Measurements from ENCODE around the gene TRIM34. TPM values are rescaled to one million over a fixed set of nuclear protein-coding genes. Genes with fewer than 3 reads are reported as not detected.
"Not testable (repeated sequence)": the region's sequence is repeated elsewhere in the genome, so short reads cannot be mapped to it uniquely, and the experiment has no call there.

TRIM34 gene
- total RNA-seq, 1 donor from 2014 or later: 10.7 TPM

DNA sequence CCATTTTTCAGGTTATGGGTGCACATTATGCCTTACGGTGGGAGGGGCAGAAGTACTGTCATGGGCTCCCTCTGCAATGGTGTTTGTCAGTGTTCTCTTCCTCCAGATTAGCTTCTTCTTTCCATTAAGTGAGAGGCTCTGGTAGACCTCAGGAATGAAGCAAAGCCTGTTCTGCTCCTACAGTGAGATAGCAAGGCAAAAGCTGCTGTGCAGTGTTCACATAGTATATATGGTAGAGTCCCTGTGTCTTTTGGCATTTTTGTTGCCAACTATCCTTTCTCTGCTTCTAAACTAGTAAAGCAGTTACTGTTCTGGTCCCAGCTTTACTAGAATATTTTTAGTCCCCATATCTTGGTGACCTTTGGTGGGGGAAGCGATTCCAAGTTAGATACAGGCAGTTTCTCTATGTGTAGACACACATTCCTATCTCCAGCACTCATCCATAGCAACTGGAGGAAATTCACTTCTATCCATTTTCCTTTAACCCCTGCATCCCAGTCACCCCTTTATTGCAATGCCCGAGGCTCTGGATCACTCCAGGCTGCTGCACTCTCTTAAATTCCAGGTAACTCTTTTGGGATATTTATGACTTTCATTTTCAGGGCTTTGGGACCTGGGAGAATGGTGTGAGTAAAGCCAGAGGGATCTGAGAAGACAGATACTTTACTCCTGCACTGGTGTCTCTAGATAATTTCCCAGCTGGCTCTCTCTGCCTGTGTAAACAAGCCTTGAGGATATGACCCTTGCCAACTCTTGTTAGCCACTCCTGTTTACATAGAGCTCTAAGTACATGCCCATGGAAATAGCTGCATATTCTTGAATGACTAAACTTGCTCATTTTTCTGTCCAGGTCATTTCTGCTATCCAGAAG is 3.9 kb upstream of the TRIM34 start:
- DNase-seq (ENCODE audit: low read depth): peak; percentile 90

DNA sequence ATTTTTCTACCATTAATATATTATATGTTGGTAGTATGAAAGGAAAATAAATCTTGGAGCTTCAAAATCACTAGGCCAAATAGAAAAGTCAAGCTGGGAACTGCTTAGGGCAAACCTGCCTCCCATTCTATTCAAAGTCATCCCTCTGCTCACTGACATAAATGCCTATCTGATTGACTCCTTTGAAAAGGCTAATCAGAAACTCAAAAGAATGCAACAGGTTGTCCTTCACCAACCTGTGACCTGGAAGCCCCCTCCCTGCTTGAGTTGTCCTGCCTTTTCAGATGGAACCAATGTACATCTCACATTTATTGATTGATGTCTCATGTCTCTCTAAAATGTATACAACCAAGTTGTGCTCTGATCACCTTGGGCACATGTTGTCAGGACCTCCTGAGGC is 3.2 kb upstream of the TRIM34 start:
- no peak for DNase-seq (ENCODE audit: low read depth)

DNA sequence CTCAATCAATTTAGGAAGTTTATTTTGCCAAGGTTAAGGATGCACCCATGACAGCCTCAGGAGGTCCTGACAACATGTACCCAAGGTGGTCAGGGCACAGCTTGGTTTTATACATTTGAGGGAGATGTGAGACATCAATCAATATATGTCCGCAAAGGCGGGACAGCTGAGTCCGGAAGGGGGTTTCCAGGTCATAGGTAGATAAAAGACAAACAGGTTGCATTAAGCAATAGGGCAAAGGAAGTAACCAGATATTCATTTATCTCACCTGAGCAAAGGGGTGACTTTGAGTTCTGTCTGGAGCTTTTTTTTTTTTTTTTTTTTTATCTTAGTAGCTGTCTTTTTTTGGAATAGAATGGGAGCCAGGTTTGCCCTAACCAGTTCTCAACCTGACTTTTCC is 2.0 kb upstream of the TRIM34 start:
- no peak for DNase-seq (ENCODE audit: low read depth)

DNA sequence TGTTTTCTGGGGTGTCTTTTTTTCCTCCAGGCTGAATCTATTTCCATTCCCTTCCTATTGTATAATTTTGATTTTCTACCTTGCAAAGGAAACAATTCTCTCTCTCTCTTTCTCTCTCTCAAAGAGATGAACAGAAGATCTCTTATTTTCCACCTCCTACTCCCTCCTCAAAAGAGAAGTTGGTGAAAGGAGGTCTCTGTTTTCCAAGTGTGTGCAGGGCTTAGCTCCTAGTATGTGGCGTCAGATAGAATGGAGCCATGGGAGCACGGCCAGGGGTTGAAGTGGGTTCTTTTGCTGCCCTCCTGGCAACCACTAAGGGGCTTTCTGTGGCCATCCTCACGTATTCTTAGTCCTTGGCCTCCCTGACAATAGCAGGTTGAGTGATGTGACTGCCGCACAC is 480 bp downstream of the TRIM34 start:
- no peak for DNase-seq (ENCODE audit: low read depth)

DNA sequence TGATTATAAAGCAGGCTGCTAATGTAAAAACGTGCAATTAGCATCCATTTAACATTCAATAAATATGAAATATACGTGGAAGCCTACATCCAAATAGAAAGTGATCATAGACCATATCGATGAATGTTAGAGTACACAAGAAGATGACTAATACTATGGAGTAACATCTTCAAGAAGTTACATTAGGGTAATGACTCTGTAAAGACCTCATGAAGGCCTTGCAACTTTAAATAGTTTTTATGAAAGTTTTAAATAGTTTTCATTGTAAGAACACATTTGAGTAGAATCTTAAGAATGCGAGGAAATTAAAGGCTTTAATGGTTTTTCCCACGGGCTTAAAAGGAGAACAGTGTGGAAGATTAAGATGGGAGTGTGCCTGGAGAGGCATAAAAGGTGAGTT is 1.4 kb downstream of the TRIM34 start:
- peak; percentile 52 for DNase-seq (ENCODE audit: low read depth)

DNA sequence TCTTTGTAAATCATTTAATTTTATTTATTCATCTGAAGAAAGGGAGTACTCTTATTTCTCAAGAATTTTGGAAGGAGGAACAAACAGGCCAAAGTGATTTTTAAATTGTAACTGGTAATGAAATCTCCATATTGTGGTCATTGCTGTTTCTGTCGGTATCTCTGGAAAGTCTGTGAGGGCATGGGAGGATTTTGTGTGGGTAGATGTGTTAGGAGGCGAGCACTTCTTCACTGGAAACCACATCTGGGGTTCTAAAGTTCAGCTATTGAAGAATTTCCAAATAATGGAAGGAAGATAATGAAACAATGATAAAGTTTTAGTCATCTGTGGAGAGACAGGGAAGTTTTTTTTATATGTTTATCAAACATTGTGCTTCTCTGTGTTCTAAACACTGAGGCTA is 6.6 kb downstream of the TRIM34 start:
- DNase-seq (ENCODE audit: low read depth): no peak

DNA sequence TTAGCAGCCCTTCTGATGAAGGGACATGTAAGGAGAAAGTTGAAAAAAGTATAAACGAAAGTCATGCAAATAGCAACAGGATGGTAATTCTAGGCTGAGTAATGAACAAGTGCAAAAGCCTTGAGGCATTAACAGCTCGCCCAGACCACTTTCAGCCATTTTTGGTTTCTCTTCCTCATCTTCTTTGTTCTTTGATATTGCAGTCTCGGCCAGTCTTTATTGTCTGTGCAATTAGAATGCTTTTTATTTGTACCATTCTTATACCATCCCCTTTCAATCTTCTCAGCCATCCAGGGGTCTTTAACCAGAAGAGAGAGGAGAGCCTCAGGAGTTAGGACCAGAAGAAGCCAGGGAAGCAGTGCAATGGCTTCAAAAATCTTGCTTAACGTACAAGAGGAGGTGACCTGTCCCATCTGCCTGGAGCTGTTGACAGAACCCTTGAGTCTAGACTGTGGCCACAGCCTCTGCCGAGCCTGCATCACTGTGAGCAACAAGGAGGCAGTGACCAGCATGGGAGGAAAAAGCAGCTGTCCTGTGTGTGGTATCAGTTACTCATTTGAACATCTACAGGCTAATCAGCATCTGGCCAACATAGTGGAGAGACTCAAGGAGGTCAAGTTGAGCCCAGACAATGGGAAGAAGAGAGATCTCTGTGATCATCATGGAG is 7.3 kb downstream of the TRIM34 start:
- no peak for DNase-seq (ENCODE audit: low read depth)

DNA sequence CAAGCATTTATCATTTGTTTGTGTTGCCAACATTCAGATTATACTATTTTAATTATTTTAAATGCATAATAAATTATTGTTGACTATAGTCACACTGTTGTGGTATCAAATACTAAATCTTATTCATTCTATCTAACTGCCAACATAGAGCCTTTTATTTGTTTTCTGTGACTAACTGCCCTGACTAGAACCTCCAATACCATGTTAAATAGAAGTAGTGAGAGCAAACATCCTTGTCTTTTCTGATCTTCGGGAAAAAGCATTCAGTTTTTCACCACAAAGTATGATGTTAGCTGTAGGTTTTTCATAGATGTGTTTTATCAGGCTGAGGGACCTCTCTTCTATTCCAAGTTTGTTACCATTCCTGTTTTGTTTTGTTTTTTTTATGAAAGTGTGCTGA is 15.2 kb downstream of the TRIM34 start:
- DNase-seq (ENCODE audit: low read depth): no peak

DNA sequence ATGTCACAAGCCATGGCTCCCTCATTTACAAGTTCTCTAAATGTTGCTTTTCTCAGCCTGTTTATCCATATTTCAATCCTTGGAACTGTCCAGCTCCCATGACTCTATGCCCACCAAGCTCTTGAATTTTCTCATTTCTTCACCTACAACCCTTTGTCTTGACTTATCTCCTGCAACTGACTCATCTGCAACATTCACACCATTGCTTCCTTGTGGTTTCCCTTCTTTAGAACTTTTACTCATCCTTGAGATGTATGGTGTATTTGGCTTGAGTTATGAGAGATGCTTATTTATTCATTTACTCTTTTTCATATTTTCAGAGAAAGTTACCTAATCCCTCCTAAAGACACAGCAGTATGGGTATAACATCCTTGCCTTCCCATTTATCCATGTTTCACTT is 18.8 kb downstream of the TRIM34 start:
- DNase-seq (ENCODE audit: low read depth): no peak

DNA sequence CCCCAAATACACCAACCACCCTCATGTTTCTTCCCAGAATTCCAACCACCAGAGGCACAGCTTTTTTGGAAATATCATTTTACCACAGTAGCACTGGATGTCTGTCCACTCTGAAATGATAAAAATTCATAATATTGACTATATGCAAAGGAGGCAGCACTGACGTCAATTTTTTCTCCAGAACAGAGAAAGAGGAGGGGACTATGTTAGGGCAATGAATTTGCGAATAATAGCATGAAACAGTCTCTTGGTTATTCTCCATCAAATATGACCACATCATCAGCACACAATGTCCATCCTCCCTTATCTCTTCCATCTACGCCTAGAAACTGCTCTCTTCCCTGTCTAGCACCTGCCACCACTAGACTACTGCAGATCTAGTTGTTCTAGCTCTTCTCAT is 21.3 kb downstream of the TRIM34 start:
- no peak for DNase-seq (ENCODE audit: low read depth)

DNA sequence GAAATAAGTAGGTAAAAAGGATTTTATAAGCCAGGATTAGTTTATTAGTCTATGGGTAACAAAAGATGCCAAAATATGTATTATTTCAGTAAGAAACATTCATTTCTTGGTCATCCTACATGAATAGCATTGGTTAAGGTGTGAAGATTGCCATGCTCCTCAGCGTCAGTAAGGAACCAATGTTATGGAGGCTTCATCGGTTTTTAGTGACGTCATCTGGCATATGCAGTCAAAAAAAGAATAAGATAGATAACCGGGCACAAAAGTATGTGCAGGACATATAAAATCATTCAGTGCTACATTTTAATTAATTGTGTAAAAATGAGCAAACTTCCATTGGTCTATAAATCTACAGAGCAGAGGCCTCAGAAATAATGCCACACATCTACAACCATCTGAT is 30.7 kb downstream of the TRIM34 start:
- DNase-seq (ENCODE audit: low read depth): no peak

DNA sequence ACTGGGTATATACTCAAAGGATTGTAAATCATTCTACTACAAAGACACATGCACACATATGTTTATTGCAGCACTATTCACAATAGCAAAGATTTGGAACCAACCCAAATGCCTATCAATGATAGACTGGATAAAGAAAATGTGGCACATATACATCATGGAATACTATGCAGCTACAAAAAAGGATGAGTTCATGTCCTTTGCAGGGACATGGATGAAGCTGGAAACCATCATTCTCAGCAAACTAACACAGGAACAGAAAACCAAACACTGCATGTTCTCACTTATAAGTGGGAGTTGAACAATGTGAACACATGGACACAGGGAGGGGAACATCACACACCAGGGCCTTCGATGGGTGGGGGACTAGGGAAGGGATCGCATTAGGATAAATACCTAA is 32.2 kb downstream of the TRIM34 start:
- DNase-seq (ENCODE audit: low read depth): not testable (repeated sequence)

DNA sequence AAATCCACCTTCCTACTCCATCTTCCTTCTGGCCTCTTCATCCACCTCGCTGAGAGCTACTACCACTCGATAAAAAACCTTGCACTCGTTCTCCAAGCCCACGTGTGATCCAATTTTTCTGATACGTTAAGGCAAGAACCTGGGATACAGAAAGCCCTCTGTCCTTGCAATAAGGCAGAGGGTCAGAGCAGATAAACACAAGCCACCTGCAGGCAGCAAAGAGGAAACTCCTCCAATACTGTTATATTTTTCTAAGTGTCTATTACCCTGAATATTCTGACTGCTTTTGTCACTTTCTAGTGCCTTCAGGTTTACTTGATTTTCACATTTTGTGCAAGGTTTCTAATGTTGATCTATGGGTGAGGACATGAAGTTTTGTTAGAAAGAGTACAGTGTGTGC is 33.5 kb downstream of the TRIM34 start:
- no peak for DNase-seq (ENCODE audit: low read depth)

DNA sequence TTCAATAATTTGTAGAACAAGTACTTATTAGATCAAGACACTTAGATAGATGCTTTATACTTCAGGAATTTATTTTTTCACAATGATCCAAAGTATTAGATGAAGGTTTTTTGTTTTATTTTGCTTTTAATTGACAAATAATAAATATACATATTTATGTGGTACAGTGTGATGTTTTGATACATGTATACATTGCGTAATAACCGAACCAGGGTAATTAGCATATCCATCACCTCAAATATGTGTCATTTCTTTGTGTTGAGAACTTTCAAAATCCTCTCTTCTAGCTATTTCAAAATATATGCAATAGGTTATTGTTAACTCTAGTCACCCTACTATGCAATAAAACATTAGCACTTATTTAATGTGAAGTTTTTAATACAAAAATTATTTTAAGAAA is 38.7 kb downstream of the TRIM34 start:
- no peak for DNase-seq (ENCODE audit: low read depth)

DNA sequence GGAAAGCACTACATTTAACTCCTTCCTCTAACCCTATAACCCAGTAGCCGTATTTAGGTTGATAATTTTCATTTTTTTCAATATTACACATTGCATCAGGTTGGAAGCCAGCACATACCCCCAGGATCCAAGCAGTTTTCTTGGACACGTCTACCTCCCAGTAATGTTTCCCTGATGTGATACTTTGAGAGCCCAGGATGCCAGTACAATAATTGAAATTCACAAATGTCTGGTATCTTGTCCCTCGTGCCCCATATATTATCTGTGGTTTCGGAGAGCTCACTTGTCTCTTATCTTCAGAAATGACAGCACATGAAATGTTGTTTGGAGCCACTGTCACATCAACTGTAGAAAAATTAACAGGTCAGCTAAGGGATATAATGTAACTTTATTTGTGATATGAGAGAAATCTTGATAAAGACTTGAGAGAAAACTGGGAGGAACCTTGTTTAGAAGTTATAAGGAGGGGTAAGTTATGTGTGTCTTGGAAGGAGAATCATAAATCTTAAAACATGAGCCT is 40.3 kb downstream of the TRIM34 start:
- DNase-seq (ENCODE audit: low read depth): no peak

DNA sequence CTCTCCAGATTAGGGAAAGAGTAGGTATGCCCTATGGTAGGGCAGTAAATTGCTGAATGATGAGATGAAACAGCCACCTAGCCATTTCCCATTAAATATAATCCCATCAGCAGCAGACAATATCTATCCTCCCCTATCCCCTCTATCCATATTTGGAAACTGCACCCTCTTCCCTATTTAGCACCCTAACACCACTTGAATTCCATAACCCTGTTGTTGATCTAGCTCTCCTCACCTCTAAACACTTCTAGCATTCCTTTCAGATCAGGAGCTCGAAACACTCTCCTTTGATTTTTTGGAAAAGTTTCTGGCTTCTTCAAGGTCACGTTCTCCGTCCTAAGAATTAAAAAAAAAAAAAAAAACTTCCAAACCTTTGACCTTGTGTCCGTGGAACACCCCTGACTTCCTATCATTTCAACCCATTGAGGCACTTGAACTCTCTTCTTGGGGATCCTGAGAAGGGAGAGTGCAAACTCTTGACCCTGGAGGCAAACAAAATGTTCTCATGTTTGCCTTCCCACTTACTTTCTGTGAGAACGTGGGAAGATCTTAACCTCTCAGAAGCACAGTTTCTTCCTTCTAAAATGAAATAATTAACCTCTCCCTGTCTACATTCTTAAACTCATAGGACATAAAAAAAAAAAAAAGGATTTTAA is 41.1 kb downstream of the TRIM34 start:
- no peak for DNase-seq (ENCODE audit: low read depth)

DNA sequence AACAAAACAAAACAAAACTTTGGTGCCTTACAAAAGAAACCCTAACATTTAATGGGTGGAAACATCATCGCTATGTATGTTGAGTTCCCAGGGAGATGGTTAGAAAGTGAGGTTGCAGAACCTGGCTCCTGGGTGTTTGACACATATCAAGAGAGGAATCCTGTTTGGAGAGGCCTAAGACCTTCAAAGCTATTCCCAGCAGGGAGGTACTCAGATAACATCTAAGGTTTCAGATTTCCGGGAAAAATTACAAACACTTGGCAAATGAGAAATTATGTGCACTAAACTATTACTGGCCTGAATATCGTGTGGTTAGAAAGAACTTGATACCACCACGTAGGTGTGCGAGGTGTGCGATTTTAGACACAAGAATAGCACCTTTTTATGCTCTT is 41.6 kb downstream of the TRIM34 start:
- DNase-seq (ENCODE audit: low read depth): no peak

DNA sequence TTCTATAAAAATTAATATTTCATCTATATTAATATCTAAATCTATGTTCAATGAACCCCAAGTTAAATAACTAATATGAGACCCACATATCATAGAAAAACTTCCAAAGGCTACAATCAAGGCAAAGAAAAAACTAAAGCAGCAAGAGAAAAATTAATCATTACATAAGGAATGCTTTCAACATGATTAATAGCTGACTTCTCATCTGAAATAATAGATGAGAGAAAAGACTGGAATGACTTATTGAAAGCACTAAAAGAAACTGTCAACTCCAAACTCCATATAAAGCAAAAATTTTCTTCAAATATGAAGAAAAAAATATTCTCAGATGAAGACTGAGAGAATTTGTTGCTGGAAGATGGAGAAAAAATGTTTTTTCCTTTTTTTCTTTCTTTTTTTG is 47.0 kb downstream of the TRIM34 start:
- peak; percentile 37 for DNase-seq (ENCODE audit: low read depth)

DNA sequence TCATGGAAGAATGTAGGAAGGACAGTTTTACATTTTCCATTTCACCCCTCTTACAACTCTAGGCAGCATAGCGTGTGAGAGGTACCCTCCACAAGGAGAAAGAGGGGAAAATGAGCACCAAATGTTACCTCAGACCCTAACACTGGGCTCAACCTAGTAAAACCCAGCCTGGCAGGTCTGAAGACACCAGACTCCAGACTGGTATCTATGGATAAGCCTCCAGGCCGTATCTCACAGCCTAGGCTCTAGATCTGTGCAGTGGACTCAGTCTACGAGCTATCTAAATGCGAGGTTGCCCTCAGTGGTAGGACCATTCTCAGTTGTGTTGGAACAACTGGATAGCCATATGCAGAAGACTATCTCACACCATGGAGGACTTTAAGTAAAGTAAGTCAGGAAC is 49.6 kb downstream of the TRIM34 start:
- DNase-seq (ENCODE audit: low read depth): no peak

DNA sequence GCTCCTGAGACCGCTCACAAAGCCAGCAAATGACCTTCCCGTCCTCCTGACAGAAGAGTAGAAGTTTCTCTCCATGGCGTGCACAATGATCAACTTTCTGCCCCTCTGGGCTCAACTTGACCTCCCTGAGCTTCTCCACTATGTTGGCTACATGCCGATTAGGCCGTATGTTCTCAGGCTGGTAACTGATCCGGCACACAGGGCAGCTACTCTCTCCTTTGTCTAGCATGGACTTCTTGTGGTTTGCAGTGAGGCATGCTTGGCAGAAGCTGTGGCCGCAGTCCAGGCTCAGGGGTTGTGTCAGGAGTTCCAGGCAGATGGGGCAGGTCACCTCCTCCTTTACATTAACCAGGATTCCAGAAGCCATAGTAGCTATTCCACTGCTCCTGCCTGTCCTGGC is 55.0 kb downstream of the TRIM34 start:
- DNase-seq (ENCODE audit: low read depth): peak; percentile 38

DNA sequence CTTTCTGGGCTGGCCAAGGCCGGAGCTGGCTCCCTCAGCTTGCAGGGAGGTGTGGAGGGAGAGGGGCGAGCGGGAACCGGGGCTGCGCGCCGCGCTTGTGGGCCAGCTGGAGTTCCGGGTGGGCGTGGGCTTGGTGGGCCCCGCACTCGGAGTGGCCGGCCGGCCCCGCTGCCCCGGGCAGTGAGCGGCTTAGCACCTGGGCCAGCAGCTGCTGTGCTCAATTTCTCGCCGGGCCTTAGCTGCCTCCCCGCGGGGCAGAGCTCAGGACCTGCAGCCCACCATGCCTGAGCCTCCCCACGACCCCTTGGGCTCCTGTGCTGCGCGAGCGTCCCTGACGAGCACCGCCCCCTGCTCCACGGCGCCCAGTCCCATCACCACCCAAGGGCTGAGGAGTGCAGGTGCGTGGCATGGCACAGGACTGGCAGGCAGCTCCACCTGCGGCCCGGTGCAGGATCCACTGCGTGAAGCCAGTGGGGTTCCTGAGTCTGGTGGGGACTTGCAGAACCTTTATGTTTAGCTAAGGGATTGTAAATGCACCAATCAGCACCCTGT is 58.2 kb downstream of the TRIM34 start:
- DNase-seq (ENCODE audit: low read depth): not testable (repeated sequence)

DNA sequence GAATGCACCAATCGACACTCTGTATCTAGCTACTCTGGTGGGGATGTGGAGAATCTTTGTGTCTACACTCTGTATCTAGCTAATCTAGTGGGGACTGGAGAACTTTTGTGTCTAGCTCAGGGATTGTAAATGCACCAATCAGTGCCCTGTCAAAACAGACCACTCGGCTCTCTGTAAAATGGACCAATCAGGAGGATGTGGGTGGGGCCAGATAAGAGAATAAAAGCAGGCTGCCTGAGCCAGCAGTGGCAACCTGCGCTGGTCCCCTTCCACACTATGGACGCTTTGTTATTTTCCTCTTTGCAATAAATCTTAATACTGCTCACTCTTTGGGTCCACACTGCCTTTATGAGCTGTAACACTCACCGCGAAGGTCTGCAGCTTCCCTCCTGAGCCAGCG is 58.8 kb downstream of the TRIM34 start:
- DNase-seq (ENCODE audit: low read depth): not testable (repeated sequence)

Measured in renal cortical epithelial cell (primary cell).